ENCODE results near the gene NUP35. TPM values are rescaled to one million over a fixed set of nuclear protein-coding genes. Genes with fewer than 3 reads are reported as not detected.

The NUP35 gene
- total RNA-seq, 1 experiment from 2014 or later: 33.4 TPM

DNA sequence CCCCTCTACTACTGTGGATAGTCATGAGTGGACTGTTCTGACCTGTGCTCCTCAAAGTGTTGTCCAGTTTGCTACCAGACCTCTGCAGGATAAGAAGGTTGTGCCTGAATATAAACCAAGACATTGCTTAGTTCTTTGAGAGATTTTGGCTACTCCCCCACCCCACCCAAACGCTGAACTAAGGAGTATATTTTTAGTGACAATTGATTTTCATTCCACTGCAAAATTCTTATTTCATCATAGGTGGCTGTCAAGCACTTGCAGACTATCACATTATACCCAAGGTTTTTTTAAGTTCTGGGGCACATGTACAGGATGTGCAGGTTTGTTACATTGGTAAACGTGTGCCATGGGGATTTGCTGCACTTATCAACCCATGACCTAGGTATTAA lies 32.3 kb upstream of the NUP35 start:
- ATAC-seq (no peak), DNase-seq (ENCODE audit: low read depth, low spot score) (no peak)
- ChIA-PET POLR2A (no interaction called here), RAD21 (ENCODE audit: low non-redundant PET in 1 of 2, low total read pairs in 2 of 2, uncharacterized antibody in 2 of 2, unreplicated experiment in 2 of 2) (no interaction called here), CTCF (no interaction called here)
- Histone ChIP-seq H3K36me3 (ENCODE audit: control insufficient read depth in 1 of 2, insufficient read depth in 2 of 2, low read length in 2 of 2) (no peaks in the 10 kb centered on the region), H3K4me2 (ENCODE audit: low read length) (no peak overlapping the region), H3K4me3 (replicated peaks in 1 of 2; ENCODE audit: low read depth in 1 of 2, low read length in 2 of 2) (no peak overlapping the region), H3K27me3 (ENCODE audit: insufficient read depth, low read length) (no peaks in the 10 kb centered on the region), H3K9me3 (ENCODE audit: control insufficient read depth in 1 of 2, insufficient read depth in 1 of 2, low read depth in 1 of 2, low read length in 2 of 2) (no peaks in the 10 kb centered on the region), H3K79me2 (ENCODE audit: insufficient read depth, low read length) (no peaks in the 10 kb centered on the region), H2AFZ (ENCODE audit: low read depth, low read length, poor library complexity, severe bottlenecking) (no peak overlapping the region), H3K9ac (ENCODE audit: low read length) (no peak overlapping the region), H3K27ac (ENCODE audit: low read depth, low read length) (no peak overlapping the region), H4K20me1 (ENCODE audit: insufficient read depth) (no peaks in the 10 kb centered on the region), H3K9me2 (ENCODE audit: insufficient read depth) (no peaks in the 10 kb centered on the region), H3K4me1 (ENCODE audit: control insufficient read depth in 1 of 2, insufficient read depth in 2 of 2, low read length in 2 of 2) (no peaks in the 10 kb centered on the region)
- no peak for TF ChIP-seq ELF1 (IDR thresholded peaks at IDR 0.05; ENCODE audit: borderline replicate concordance, low read depth)
- no peak for TF ChIP-seq EGR1 (IDR thresholded peaks at IDR 0.05; ENCODE audit: low read depth)
- no peak for TF ChIP-seq CEBPB (IDR thresholded peaks at IDR 0.05; ENCODE audit: low read depth)
- TF ChIP-seq ZNF274 (IDR thresholded peaks at IDR 0.05; ENCODE audit: low read depth, low read length): no peak
- no peak for TF ChIP-seq SRF (IDR thresholded peaks at IDR 0.05; ENCODE audit: low read depth)
- TF ChIP-seq JUND (IDR thresholded peaks at IDR 0.05): no peak
- no peak for TF ChIP-seq RAD21 (IDR thresholded peaks at IDR 0.05; ENCODE audit: low read depth)
- no peak for TF ChIP-seq EZH2phosphoT487 (IDR thresholded peaks at IDR 0.05; ENCODE audit: borderline replicate concordance)
- no peak for TF ChIP-seq TCF7L2 (IDR thresholded peaks at IDR 0.05; ENCODE audit: borderline replicate concordance, extremely low read depth, insufficient read depth, insufficient read length)
- no peak for TF ChIP-seq CTCF (IDR thresholded peaks at IDR 0.05 in 2 of 3, conservative IDR thresholded peaks at IDR 0.05 in 1 of 3; ENCODE audit: borderline replicate concordance in 1 of 3, insufficient read depth in 1 of 3, low read depth in 2 of 3, low read length in 2 of 3)
- TF ChIP-seq, protein P1, sequence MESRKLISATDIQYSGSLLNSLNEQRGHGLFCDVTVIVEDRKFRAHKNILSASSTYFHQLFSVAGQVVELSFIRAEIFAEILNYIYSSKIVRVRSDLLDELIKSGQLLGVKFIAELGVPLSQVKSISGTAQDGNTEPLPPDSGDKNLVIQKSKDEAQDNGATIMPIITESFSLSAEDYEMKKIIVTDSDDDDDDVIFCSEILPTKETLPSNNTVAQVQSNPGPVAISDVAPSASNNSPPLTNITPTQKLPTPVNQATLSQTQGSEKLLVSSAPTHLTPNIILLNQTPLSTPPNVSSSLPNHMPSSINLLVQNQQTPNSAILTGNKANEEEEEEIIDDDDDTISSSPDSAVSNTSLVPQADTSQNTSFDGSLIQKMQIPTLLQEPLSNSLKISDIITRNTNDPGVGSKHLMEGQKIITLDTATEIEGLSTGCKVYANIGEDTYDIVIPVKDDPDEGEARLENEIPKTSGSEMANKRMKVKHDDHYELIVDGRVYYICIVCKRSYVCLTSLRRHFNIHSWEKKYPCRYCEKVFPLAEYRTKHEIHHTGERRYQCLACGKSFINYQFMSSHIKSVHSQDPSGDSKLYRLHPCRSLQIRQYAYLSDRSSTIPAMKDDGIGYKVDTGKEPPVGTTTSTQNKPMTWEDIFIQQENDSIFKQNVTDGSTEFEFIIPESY (IDR thresholded peaks at IDR 0.05; ENCODE audit: extremely low read depth, insufficient replicate concordance, low read length): no peak
- TF ChIP-seq, protein P2, sequence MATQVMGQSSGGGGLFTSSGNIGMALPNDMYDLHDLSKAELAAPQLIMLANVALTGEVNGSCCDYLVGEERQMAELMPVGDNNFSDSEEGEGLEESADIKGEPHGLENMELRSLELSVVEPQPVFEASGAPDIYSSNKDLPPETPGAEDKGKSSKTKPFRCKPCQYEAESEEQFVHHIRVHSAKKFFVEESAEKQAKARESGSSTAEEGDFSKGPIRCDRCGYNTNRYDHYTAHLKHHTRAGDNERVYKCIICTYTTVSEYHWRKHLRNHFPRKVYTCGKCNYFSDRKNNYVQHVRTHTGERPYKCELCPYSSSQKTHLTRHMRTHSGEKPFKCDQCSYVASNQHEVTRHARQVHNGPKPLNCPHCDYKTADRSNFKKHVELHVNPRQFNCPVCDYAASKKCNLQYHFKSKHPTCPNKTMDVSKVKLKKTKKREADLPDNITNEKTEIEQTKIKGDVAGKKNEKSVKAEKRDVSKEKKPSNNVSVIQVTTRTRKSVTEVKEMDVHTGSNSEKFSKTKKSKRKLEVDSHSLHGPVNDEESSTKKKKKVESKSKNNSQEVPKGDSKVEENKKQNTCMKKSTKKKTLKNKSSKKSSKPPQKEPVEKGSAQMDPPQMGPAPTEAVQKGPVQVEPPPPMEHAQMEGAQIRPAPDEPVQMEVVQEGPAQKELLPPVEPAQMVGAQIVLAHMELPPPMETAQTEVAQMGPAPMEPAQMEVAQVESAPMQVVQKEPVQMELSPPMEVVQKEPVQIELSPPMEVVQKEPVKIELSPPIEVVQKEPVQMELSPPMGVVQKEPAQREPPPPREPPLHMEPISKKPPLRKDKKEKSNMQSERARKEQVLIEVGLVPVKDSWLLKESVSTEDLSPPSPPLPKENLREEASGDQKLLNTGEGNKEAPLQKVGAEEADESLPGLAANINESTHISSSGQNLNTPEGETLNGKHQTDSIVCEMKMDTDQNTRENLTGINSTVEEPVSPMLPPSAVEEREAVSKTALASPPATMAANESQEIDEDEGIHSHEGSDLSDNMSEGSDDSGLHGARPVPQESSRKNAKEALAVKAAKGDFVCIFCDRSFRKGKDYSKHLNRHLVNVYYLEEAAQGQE (IDR thresholded peaks at IDR 0.05; ENCODE audit: low read depth): no peak
- no peak for TF ChIP-seq ZFX (IDR thresholded peaks at IDR 0.05)
- no peak for TF ChIP-seq MAX (IDR thresholded peaks at IDR 0.05)
- no peak for TF ChIP-seq SIN3A (IDR thresholded peaks at IDR 0.05; ENCODE audit: low read depth)
- no peak for TF ChIP-seq FOSL1 (IDR thresholded peaks at IDR 0.05; ENCODE audit: low read depth)
- no TSS peak for BruUV-seq (replicated peaks)
- intact Hi-C loops (cut with micrococcal nuclease): loop anchor here (10.0 kb wide), 1 partner anchor 327 kb away; no protein-coding TSS in a partner anchor
